Right cardiac atrium (tissue), 5 donors: ENCODE data around the gene ITGB6. TPM values are rescaled to one million over a fixed set of nuclear protein-coding genes. Genes with fewer than 3 reads are reported as not detected.

Experiments
- ATAC-seq, 2 donors: fragments of 200-7000 bp; cut with Tn5 transposase; one replicate each; pipeline versions ENCODE4 v1.8.0 to v1.9.1; 2020; ENCODE audit warnings: moderate library complexity in 2 of 2, mild to moderate bottlenecking in 1 of 2
- DNase-seq, 3 donors: peaks; one replicate each; pipeline ENCODE4 v3.0.0-alpha.2; 2020
- H3K27ac ChIP-seq: one replicate; pipeline ENCODE4 v1.5.1; 2013; ENCODE audit warnings: mild to moderate bottlenecking, low read length, control low read depth, moderate library complexity
- H3K27me3 ChIP-seq: one replicate; pipeline ENCODE4 v1.6.1; 2013; ENCODE audit not compliant: control insufficient read depth, insufficient read depth
- H3K4me1 ChIP-seq: one replicate; pipeline ENCODE4 v1.6.1; 2013; ENCODE audit warnings: low read length; ENCODE audit not compliant: control insufficient read depth, insufficient read depth
- H3K4me3 ChIP-seq: one replicate; pipeline ENCODE4 v1.5.1; 2013; ENCODE audit warnings: low read length, control low read depth
- H3K9me3 ChIP-seq: one replicate; pipeline ENCODE4 v1.6.1; 2013; ENCODE audit warnings: low read length; ENCODE audit not compliant: control insufficient read depth
- WGBS: extraction: QIAGEN DNeasy Blood & Tissue Kit; methylation state at CpG from one replicate; pipeline ENCODE4 v1.1.7; 2013; 5-methylcytosine and 5-hydroxymethylcytosine counted together
- intact Hi-C, 4 donors: fragments of 100-400 bp; cut with DNase I; formaldehyde crosslinking; loops; one replicate each; pipeline versions ENCODE4 v1.11.0 to v1.14.0; 2022 to 2023
- polyA plus RNA-seq: library from polyadenylated mRNA; stranded (reverse); fragments of 200-250 nt; gene quantifications from one replicate; pipeline ENCODE4 v1.2.3, GENCODE V29; 2013
- total RNA-seq, 4 donors: library from RNA; stranded (reverse); fragmentation: NEBNext Ultra II Directional; extraction: Animal tissue kit (Norgen Biotek cat#: 25700); gene quantifications; one replicate each; pipeline ENCODE4 v1.2.1, GENCODE V29; 2021
- donor health status: healthy with polysubstance abuse.
- donor health status: DM: no; HTN: yes; CAD: no.
- donor health status: DM: no; HTN: no; CAD: no.
- donor health status: DM: no; HTN: yes; CAD: no; lungs with severe emphysema.
- donor health status: DM: yes; HTN: yes; CAD: no.

Gene ITGB6
- total and polyA plus RNA-seq, 5 donors: 0.32 to 2.2 (median 1.3) TPM

DNA sequence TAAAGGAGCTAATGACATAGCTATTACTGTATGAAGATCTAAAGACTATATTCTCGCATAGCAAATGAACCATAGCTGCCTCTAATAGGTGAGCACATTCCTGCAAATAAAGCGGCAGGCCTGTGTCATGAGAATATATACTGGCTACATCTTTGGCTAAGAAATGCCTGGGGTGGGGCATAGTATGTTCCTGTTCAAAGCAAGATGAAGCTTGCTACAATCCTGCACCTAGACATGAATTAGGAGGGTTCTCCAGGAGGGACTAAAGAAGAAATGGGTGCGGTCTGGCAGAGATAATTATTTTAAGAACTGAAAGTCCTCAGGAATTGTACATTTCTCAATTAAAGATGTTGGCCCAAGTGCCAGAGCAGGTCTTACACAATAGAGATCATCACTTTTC lies 90.8 kb downstream of the ITGB6 start:
- intact Hi-C loops: loop anchor here in 2 of 4 donors (10.0 kb wide), 2 partner anchors 886 to 896 kb away; no protein-coding TSS in a partner anchor

DNA sequence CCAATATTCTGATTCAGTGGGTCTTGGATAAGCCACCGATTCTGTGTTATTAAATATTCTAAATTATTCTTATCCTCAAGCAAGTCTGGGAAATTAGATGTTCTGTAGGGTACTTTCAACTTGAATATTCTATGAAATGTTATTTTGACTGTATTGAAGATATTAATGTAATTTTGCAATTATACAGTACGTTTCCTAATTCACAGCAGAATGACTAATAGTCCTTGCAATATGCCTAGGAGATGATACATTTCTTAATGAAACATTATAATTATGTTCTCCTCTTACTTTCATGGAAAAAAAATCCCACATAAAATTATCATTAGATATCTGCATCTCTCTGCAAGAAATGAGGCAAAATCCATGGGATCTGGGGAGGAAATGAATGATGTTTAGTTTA lies 91.4 kb downstream of the ITGB6 start:
- Histone ChIP-seq H3K27ac (no peak overlapping the region), H3K9me3 (no peaks in the 10 kb centered on the region), H3K27me3 (no peaks in the 10 kb centered on the region), H3K4me1 (no peaks in the 10 kb centered on the region), H3K4me3 (no peak overlapping the region)
- intact Hi-C loops: loop anchor here in 2 of 4 donors (10.0 kb wide), 2 partner anchors 886 to 896 kb away; no protein-coding TSS in a partner anchor
- 71% methylated on average over 2 of the region's 2 CpGs for WGBS
- ATAC-seq (no peak), DNase-seq (no peak)

More for the DNA sequence above, 90.8 kb downstream of the ITGB6 start:
- Histone ChIP-seq H3K27ac (no peak overlapping the region), H3K27me3 (no peaks in the 10 kb centered on the region), H3K4me3 (no peak overlapping the region), H3K4me1 (no peaks in the 10 kb centered on the region), H3K9me3 (no peaks in the 10 kb centered on the region)
- no peak for ATAC-seq
- DNase-seq: no peak
- 90% methylated on average over 3 of the region's 3 CpGs for WGBS

DNA sequence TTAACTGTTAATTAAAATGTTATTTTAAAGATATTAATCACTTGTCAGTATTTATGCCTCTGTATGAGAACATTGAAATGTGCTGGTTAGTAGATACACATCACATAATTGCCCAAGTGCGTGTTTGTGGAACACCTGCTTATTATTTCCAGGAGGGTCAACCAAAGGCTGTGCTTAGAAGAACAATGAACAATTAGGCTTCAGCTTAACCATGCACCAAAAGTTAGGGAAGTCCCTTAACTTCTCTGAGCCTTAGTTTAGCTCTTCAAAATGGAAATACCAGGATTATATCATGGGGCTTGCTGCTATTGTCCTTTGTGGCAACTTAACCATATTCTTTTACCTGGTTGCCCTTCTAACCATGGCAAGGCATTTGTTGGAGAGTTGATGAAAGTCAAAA lies 94.7 kb downstream of the ITGB6 start:
- Histone ChIP-seq H3K9me3 (no peaks in the 10 kb centered on the region), H3K4me1 (no peaks in the 10 kb centered on the region), H3K4me3 (no peak overlapping the region), H3K27me3 (no peaks in the 10 kb centered on the region), H3K27ac (no peak overlapping the region)
- DNase-seq: no peak
- 89% methylated on average over 1 of the region's 1 CpG for WGBS
- intact Hi-C loops: loop anchor here in 2 of 4 donors (10.0 kb wide), 2 partner anchors 889 to 899 kb away; no protein-coding TSS in a partner anchor
- no peak for ATAC-seq

DNA sequence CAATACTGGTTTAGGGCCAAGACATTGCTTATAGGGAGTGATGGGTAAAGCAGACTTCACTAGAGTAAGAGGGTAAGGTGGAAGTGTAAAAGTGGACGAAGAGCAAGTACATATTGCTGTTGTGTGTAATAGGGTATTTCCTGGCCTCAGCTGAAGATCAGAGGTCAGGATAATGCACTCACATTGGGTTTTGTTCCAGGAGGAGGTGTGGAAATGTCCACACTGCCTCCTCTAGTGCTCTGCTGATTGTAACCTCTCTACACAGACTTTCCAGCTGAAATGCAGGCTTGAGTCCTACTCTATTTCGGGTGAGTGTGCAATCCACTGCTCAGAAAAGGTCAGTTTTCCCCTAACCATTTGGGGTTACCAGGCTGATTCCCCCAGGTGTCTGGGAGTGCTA lies 96.0 kb downstream of the ITGB6 start:
- 48% methylated on average over 2 of the region's 2 CpGs for WGBS
- intact Hi-C loops: loop anchor here in 2 of 4 donors (10.0 kb wide), 2 partner anchors 891 to 901 kb away; no protein-coding TSS in a partner anchor
- no peak for ATAC-seq

DNA sequence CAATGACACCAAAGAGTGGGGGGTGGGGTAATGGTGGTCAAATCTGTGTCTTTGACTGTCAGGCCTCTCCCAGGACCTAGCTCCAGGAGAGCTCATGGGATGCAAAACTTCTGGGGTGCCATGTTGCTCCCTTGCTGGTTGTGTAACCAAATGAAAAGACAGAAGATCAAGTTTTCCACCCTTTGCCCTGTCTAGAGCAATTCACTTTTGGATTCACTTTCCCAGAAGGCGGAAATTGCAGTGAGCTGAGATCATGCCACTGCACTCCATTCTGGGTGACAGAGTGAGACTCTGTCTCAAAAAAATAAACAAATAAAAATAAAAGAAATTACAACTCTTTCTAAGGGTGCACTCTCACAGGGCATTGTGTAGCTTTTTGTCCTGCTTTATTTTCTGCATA lies 102.7 kb downstream of the ITGB6 start:
- no peak for DNase-seq
- Histone ChIP-seq H3K4me1 (no peaks in the 10 kb centered on the region), H3K27me3 (no peaks in the 10 kb centered on the region), H3K9me3 (no peaks in the 10 kb centered on the region), H3K4me3 (no peak overlapping the region), H3K27ac (no peak overlapping the region)
- 95% methylated on average over 1 of the region's 1 CpG for WGBS
- intact Hi-C loops: no loop called here
- ATAC-seq: no peak

More for the DNA sequence above, 96.0 kb downstream of the ITGB6 start:
- Histone ChIP-seq H3K27me3 (no peaks in the 10 kb centered on the region), H3K9me3 (no peaks in the 10 kb centered on the region), H3K4me1 (no peaks in the 10 kb centered on the region), H3K4me3 (no peak overlapping the region), H3K27ac (no peak overlapping the region)
- DNase-seq: no peak

DNA sequence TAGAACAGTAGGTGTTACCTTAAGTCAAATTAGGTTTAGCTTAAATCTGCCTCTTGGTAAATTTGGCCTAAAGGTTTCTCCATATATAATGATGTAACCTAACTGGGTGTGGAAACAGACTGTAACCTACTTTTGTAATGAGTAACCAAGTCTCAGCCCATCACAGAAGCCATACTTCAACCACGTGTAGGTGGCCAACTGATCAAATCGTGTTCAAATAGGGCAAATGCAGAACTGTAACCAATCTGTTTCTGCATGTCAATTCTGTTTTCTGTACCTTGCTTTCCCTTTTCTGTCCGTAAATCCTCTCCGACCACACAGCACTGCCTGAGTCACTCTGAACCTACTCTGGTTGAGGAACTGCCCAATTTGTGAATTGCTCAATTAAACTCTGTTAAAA lies 103.7 kb downstream of the ITGB6 start:
- H3K27ac ChIP-seq: no peak overlapping the region
- intact Hi-C loops: no loop called here
- no peak overlapping the region for H3K4me3 ChIP-seq
- 83% methylated on average over 4 of the region's 4 CpGs for WGBS
- no peaks in the 10 kb centered on the region for H3K27me3 ChIP-seq
- DNase-seq: no peak
- no peaks in the 10 kb centered on the region for H3K4me1 ChIP-seq
- ATAC-seq: no peak
- no peaks in the 10 kb centered on the region for H3K9me3 ChIP-seq

DNA sequence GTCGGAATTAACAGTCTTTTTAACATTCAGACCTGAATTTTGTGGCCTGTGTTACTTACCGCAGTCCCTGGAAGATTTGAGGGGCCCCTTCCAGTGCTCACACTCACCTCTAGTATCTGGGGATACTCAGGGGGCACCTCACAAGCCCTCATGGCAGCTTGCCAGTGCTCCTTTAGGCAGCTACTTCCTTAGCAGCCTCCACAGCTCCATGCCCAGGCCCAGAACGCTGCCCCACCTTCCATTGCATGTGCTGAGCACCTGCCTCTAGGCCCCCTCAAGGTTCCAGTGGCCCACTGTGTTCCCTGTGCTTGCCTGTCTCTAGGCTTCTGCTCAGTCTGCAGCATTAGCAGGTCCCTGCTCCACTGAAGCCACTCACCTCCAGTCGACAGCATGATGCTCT lies 107.6 kb downstream of the ITGB6 start:
- WGBS: 80% methylated on average over 4 of the region's 4 CpGs
- Histone ChIP-seq H3K9me3 (peaks cover 6% of the 10 kb centered on the region), H3K4me1 (no peaks in the 10 kb centered on the region), H3K4me3 (no peak overlapping the region), H3K27ac (no peak overlapping the region), H3K27me3 (no peaks in the 10 kb centered on the region)
- DNase-seq: no peak
- ATAC-seq: no peak
- intact Hi-C loops: no loop called here

DNA sequence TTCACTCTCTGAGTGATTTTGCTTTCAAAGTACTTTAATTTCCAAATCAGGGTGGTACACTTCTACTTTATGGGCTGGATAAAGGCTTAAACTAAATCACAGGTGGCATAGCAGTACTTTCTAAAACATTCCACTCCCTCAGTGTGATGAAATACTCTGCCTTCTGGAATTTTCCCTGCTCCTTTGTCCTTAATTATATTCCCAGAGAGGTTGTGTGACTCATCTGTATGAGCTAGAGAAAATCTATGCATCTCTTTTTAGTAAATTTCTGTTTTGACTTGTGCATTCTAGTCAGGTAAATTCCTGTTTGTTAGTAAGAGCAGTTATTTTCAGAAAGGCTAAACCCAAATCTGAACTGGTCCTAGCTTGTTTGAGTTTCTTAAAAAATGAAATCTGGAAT lies 108.7 kb downstream of the ITGB6 start:
- ATAC-seq: no peak
- Histone ChIP-seq H3K4me1 (no peaks in the 10 kb centered on the region), H3K4me3 (no peak overlapping the region), H3K27me3 (no peaks in the 10 kb centered on the region), H3K9me3 (peaks cover 6% of the 10 kb centered on the region), H3K27ac (no peak overlapping the region)
- intact Hi-C loops: no loop called here
- DNase-seq: no peak

DNA sequence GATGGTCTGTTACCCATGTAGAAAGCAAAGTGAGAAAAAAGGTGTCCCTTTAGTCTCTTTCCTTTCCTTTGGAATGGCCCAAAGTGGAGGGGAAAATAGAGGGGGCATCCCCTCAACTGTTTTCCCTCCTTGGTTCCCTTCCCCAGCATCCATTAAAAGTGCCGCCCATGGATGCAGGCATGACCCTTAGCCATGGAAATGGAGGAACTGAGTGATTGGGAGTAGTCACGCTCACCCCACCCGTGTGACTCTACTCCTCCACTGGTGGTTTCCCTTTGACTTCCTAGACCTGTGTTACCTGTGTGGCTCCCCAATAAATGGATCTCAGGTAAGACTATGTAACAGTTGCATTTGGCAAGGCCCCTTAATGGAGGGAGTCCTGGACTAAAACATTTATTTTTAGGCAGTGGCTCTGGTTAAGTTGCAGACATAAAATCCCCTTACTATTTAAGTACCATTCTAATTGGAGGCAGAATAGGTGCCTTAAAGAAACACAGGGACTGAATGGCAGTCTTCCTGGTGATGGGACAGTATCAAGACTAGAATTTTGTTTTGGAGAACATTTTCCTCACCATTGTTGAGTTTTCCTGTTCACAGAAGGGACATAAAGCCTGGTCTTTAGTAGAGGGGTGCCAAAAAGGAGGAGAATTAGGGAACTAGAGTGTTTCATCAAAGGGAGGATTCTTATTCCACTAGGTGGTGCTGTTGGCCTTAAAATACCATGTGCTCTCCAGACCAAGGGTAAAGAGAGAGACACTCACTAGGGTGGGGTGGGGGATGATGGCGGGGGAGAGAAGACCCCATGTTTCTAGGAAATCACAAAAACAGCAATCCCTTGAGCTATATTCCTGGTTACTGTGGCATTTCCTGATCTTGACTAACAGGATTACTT lies 112.0 kb downstream of the ITGB6 start:
- intact Hi-C loops: no loop called here
- no peak overlapping the region for H3K4me3 ChIP-seq
- no peak for DNase-seq

DNA sequence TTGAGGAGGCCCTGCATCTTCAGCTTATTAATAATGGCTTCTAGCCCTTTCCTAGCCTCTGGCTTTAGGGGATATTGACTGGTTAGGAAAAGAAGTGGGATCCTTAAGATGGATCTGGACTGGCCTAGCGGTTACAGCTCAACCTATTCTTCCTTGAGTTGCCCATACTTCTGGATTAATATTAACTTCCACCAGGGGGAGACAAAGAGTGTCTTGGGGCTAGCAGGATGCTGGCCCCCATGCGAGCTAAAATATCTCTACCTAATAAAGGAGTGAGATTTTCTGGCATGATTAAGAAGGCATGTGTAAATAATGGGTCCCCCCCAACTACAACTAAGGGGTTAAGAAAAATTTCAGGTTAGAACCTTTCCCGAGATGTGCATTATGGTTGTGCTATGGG lies 114.4 kb downstream of the ITGB6 start:
- no peak for ATAC-seq
- intact Hi-C loops: no loop called here
- 93% methylated on average over 3 of the region's 3 CpGs for WGBS

More for the DNA sequence above, 112.0 kb downstream of the ITGB6 start:
- Histone ChIP-seq H3K9me3 (peaks cover 12% of the 10 kb centered on the region), H3K27ac (no peak overlapping the region), H3K4me1 (no peaks in the 10 kb centered on the region), H3K27me3 (no peaks in the 10 kb centered on the region)
- no peak for ATAC-seq
- WGBS: 78% methylated on average over 4 of the region's 4 CpGs

DNA sequence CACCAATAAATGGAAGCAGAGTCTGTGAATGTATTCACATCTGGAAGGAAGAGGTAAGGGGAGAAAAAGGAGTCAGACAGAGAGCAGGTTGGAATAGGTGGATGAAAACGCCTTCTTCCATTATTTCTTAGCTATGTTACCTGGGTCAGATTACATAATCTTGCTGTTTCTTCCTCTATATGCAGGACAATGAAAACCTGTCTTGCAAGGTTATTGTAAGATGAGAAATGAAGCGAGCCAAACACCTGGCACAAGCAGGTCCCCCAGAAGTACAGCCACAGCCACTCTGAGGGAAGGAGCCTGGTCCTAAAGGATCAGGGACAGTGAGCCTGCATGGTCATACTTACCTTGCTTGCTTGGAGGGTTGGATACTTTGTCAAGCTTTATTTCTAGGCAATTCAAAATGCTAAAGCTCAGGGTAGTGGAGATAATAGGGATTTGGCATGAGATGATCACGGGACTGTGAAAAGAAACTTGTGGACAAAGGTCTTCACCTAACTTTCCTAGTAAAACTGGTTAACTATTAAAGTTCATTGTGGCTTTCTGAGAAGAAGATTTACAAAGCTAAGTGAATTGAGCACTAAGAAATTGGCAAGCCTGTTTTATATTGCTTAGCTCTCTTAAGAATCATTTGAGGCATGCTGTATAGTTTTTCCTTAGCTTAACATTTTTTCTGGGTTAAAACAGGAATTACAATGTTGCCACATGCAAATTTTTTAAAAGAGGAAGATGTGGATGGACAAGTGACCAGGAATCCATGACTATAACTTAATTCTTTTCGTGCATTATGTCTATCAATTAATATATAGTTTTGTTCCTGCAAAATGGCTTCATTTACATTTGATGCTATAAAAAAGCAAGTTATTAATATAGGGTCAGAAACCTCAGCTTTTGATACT lies 121.9 kb downstream of the ITGB6 start:
- 87% methylated on average over 4 of the region's 4 CpGs for WGBS
- DNase-seq (no peak), ATAC-seq (no peak)
- H3K4me3 ChIP-seq: no peak overlapping the region
- no peaks in the 10 kb centered on the region for H3K9me3 ChIP-seq
- no peaks in the 10 kb centered on the region for H3K27me3 ChIP-seq
- no peaks in the 10 kb centered on the region for H3K4me1 ChIP-seq
- intact Hi-C loops: no loop called here
- H3K27ac ChIP-seq: no peak overlapping the region

More for the DNA sequence above, 114.4 kb downstream of the ITGB6 start:
- no peaks in the 10 kb centered on the region for H3K27me3 ChIP-seq
- peaks cover 12% of the 10 kb centered on the region for H3K9me3 ChIP-seq
- H3K4me3 ChIP-seq: no peak overlapping the region
- DNase-seq: no peak
- no peaks in the 10 kb centered on the region for H3K4me1 ChIP-seq
- no peak overlapping the region for H3K27ac ChIP-seq
